NCI-H2081 treated with DMSO at 0.1 percent for 48 hours (cell line): ENCODE data around the gene CERS6.

Experiments
- DNase-seq: peaks from one replicate; lab custom pipeline; 2025; lab: John Stamatoyannopoulos, UW

Gene CERS6

GRCh38 chr2:168671932-168672331 is 215.9 kb downstream of the CERS6 start:
- DNase-seq: no peak

GRCh38 chr2:168673265-168674189 is 217.5 kb downstream of the CERS6 start:
- no peak for DNase-seq

GRCh38 chr2:168678153-168678853 is 222.2 kb downstream of the CERS6 start:
- no peak for DNase-seq

- DNase-seq: no peak
These were observed 223.0 kb downstream of the CERS6 start for GRCh38 chr2:168679081-168679480.

- DNase-seq: no peak
These were observed 223.8 kb downstream of the CERS6 start for GRCh38 chr2:168679741-168680310.

- no peak for DNase-seq
These were observed 227.9 kb downstream of the CERS6 start for GRCh38 chr2:168683996-168684395.

- DNase-seq: no peak
These were observed 229.0 kb downstream of the CERS6 start for GRCh38 chr2:168684921-168685599.

- DNase-seq: no peak
These were observed 229.8 kb downstream of the CERS6 start for GRCh38 chr2:168685600-168686451.

- DNase-seq: no peak
These were observed 230.6 kb downstream of the CERS6 start for GRCh38 chr2:168686452-168687191.

- DNase-seq: no peak
These were observed 231.2 kb downstream of the CERS6 start for GRCh38 chr2:168687314-168687713.

GRCh38 chr2:168690381-168690885 is 234.4 kb downstream of the CERS6 start:
- DNase-seq: no peak

- DNase-seq: no peak
These were observed 235.1 kb downstream of the CERS6 start for GRCh38 chr2:168691221-168691620.

- DNase-seq: no peak
These were observed 236.2 kb downstream of the CERS6 start for GRCh38 chr2:168692132-168692744.

GRCh38 chr2:168694173-168694572 is 238.1 kb downstream of the CERS6 start:
- no peak for DNase-seq

- DNase-seq: no peak
These were observed 238.8 kb downstream of the CERS6 start for GRCh38 chr2:168694866-168695265.

GRCh38 chr2:168697668-168698121 is 241.6 kb downstream of the CERS6 start:
- no peak for DNase-seq

GRCh38 chr2:168698969-168699368 is 242.9 kb downstream of the CERS6 start:
- no peak for DNase-seq

GRCh38 chr2:168699844-168700417 is 243.9 kb downstream of the CERS6 start:
- DNase-seq: no peak

- no peak for DNase-seq
These were observed 244.7 kb downstream of the CERS6 start for GRCh38 chr2:168700615-168701245.
